GM19395 (cell line): Measurements from ENCODE around the gene LAIR1.
"Not testable (repeated sequence)": the region's sequence is repeated elsewhere in the genome, so short reads cannot be mapped to it uniquely, and the experiment has no call there.

Experiments
- ATAC-seq: cut with Tn5 transposase; IDR thresholded peaks from one replicate; pipeline ENCODE4 v1.9.1; 2021; ENCODE audit warnings: mild to moderate bottlenecking, moderate library complexity; ENCODE audit not compliant: unreplicated experiment

LAIR1 gene

DNA sequence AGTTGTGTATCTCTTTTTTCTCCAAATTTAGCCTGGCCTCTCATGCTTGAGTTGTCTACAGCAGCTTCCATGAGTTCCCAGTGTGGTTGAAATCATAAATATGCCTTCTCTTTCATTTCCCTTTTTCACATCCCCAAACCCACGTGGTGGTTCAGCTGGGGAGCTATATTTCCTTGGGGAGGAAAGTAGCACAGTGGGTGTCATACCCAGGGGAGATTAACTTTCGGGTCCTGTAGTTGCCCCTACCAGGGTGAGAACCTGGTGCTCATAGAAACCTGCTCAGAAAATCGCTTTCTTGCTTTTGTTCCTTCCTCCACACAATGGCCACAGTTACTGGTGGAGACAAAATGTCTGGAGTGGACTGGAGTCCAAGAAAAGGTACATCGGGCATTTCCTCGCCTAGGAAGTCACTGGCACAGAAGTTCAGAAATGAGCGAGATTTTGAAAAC is 18.8 kb downstream of the LAIR1 start:
- ATAC-seq = no peak

DNA sequence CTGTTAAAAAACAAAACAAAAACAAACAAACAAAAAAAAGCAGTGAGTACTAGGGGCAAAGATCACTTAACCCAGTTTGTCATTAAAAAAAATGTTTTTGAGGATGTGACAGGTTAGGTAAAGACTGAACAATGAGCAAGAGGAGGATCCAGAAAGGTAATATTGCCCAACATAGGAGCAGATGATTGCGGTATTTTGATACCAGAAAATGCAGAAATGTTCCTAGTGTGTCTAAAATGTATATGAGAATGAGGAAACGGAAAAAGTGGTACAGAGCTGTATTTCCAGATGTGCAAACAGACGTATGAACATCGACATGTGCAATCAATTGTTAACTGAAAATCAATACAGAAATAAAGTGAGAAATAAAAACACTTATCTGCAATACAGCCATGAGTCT is 20.9 kb downstream of the LAIR1 start:
- ATAC-seq = no peak

DNA sequence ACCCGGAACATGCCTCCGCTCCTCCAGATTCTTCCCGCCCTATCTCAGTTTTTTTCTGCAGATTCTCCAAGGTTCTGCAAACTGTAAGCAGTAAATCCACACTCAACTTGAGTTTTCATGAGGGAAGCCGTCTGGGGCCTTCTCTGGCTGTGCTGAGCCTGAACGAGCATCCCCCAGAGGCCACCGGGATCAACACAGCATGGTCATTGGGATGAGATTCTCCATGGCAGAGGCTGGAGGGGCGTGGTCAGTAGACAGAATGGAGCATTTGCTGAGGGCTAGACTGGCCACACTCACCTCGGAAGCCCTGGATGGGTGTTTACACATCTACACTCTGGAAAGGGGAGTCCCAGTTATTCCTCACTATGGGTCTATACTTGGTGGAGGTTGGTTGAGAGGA is 23.4 kb downstream of the LAIR1 start:
- ATAC-seq = no peak

DNA sequence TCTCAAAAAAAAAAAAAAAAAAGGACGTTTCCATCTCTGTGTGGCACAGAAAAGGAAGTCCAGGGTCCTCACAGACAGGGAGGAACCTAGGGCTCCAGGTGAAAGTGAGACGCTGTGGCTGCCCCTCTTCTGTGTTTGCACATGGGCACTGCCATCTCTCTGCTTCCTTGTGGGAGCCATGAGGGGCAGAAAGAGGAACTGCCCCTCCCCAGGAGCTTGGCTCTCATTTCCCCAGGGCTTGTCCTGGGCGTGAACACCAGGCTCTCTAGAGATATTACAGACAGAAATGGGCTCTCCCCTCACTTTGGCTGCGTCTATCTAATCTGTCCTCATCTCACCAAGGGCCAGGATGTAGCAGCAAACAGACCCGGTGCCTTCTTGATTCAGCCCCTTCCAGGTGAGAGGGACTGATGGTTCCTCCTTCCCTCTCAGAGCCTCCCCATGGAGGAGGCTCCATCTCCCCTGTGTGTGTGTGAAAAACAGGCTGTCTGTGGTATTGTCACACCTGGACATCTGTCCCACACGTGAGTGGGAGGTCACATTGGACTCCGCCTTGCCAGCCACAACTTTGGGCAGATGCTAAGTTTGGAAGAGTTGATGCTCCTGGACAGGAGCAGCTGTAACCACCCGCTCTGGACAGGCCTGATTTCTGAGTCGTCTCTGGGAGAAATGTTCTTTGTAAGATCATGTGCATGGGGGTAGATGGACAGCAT is 24.9 kb downstream of the LAIR1 start:
- ATAC-seq = no peak

DNA sequence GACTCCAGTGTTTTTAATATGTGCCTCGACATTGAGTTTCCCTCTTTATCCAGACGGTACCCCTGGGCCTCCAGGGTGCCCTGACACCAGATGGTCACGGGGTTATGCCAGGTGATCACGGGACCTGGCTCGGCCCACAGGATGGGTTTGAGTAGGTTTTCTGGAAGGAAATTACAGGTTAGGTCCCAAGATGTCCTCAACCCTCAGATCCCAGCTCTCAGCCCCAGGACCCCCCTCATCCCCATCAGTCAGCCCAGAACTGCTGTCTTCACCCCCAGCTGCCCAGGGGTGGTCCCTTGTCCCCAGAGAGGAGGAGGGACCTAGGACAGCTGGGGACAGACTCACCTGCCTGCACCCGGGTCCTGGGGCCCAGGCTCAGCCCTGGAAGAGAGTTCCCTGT is 26.2 kb downstream of the LAIR1 start:
- ATAC-seq = no peak

DNA sequence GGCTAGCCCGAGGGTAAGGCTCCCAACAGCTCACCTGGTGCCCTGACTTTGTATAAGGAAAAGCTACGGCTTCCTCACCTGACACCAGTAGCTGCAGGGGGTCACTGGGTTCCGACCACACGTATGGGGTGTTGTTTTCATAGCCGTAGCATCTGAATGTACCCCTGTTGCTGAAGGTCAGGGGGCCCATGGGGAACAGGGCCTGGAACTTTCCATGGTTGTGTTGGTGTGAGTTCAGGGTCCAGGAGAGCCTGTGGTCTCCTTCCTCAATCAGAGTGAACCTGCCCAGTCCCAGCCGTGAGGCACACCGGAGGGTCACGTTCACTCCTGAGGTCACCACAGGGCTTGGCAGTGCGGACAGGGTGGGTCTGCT is 26.9 kb downstream of the LAIR1 start:
- no peak for ATAC-seq

DNA sequence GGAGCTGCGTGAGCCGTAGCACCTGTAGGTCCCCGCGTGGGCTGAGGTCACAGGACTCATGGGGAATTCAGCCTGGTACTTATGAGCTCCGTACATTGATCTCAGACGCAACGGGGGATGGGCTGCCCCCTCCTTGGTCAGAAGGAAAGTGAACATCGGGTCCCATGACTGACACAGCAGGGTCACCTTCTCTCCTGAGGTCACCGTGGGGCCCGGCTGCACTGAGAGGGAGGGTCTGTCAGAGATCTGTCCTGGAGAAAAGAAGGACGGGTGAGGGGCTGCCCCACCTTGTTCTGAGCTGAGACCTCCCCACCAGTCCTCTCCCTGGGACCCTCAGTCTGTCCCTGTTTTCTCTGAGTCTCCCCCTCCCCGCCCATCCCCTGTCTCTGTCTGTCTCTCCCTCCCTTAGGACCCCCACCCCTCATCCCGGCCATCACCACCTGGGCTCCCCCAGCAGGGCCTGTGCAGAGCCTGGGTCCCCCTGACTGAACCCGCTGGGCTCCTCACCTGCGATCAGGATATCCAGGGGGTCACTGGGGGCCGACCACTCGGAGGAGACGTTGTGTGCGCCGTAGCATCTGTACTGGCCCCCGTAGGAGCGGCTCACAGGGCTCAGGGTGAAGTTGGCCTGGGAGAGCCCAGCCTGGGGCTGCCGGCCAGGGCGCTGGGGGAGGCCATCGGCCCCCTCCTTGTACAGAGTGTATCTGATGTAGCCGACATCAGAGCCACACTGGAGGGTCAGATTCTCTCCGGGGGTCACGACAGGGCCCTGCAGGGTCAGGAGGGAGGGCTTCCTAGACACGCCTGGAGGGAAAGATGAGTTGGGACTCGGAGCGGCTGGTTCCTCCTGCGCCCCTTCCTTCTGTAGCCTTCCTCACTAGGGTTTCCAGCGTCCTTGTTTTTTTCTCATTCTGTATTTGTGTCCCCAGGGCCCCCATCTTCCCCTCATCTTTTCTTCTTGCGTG is 27.6 kb downstream of the LAIR1 start:
- ATAC-seq = no peak

DNA sequence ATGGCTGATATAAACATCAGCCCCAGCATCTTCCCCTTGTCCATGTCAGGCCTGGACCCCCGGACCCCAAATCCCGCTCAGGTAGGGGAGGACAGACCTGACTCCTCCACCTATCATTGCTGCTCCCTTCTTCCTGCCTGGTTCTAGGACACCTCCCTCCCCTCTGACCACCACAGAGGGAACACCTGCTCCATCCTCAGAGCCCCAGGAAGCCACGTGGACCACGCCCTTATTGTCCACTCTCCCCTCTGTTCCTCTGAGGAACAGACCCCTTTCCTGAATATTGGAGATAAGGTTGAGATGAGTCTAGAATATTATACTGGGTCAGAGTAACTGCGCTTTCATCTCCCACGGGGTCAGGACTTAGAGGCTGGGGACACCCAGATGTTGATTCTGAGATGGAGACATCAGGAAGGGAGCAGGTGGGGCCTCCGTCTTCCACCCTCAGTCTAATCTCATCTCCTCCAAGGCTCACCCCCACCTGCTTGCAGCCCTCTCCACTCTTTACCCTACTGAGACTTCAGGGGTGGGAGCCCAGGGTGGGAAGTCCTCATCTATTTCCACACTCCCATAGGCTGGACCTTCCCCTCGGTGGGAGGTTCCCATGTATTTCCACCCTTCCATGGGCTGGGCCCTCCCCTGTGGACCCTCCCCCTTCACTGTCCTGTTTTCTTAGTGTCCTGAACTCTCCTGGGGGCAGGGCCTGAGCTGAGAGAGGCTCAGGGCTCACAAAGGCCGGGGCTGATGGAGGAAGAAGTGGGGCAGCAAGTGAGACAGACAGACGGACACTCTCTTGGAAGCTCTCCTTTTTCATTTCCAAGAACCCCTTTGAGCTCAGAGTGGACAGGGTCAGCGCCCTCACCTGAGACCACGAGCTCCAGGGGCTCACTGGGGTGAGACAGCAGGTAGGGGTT is 28.5 kb downstream of the LAIR1 start:
- no peak for ATAC-seq

DNA sequence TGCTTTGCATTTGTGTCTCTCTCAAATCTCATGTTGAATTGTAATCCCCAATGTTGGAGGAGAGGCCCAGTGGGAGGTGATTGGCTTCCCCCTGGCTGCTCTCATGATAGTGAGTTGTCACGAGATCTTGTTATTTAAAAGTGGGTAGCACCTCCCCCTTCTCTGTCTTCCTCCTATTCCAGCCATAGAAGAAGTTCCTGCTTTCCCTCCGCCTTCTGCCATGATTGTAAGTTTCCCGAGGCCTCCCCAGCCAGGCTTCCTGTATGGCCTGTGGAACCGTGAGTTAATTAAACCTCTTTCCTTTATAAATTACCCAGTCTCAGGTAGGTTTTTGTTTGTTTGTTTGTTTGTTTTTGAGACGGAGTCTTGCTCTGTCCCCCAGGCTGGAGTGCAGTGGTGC is 29.6 kb downstream of the LAIR1 start:
- ATAC-seq = no peak

DNA sequence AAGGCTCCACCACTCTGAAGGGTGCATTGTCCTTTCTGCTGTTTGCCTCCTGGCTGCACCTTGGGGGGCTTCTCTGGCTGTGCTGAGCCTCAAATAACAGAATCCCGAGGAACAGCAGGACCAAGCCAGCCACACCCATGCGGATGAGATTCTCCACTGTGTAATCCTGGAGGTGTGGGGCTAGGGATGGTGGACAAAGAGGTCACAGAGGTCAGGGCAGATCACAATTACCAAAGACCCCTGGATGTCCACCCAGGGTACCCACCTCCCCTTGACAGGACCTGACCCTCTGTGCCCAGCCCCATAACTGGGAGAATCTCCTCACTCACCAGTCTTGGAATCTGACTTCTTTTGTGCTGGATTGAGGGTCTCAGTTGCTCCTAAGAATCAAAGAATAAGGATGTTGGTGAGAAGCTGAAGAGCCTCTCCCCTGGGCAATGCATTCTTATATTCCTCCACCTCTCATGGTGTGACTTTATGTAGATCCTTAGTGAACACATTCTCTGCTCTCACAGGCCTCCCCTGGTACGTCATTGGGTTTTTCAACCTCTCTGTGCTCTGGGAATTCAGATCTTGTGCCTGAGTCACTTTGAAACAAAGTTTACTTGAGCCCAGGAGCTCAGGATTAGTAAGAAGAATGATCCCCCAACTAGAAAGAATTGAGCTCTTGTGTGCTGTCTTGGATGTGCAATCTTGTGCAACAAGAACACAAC is 31.0 kb downstream of the LAIR1 start:
- ATAC-seq = no peak

DNA sequence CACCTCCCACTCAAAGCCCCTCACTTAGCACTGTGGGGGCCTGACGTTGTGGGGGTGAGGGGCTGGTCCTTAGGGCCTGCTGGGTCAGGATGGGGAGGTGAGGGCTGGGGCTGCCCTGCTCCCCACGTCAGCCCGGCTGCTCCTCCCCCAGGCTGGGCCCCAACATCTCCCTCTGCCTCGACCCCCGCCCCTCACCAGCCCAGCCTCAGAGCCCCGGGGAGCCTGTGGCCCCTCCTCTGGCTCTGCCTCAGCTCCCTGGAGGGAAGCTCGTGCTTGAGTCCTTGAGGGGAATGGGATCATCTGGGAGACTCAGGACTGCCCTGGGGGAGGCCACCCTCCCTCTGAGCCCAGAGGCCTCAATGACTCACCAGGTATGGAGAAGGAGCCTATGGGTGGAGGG is 32.6 kb downstream of the LAIR1 start:
- ATAC-seq = no peak

DNA sequence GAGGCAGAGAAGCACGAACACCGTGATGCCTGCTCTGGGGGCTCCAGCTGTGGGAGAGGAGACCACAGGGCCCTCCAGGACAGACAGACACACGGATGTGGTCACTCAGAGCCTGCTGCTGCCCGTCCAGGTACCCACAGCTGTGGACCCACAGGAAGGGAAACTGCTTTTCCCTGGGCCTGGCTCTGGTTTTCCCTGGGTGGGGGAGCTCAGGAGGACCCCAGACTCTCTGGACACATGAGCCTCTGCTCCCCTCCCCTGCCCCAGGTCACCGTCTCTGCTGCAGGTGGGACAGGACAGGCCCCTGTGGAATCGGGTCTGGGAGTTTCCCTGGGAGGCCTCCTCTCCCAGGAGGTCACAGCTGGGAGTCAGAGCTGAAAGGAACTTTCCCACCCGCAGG is 33.1 kb downstream of the LAIR1 start:
- no peak for ATAC-seq

DNA sequence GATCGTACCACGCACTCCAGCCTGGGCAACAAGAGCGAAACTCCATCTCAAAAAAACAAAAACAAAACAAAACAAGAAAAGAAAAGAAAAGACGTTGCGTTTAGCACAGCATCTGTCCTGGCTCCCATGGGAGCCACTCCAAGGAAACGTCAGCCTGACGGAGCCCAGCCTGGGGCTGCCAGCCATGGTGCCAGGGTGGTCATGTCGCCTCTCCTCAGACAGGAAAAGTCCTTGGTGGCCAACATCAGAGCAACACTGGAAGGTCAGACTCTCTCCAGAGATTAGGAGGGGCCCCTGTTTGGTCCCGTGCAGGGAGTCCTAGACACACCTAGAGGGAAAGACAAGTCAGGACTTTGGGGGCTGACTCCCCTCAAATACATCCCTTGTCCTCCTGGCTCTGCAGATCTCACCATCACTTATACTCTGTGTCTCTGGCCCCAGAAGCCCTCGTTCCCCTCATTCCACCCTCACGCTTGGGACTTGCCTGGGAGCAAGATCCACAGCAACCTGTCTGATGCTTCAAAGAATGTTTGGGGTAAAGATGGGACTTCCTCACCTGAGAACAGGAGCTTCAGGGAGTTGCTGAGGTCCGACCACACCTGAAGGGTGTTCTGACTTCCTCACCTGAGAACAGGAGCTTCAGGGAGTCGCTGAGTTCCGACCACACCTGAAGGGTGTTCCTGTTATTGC is 35.1 kb downstream of the LAIR1 start:
- no peak for ATAC-seq

DNA sequence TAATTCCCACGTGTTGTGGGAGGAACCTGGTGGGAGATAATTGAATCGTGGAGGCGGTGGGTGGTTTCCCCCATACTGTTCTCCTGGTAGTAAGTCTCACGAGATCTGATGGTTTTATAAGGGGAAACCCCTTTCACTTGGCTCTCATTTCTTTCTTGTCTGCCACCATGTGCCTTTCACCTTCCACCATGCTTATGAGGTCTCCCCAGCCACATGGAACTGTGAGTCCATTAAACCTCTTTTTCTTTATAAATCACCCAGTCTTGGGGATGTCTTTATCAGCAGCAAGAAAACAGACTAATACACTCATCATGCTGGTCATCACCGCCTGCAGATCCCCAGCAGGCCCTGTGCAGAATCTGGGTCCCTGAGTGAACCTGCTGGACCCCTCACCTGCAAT is 36.0 kb downstream of the LAIR1 start:
- ATAC-seq = not testable (repeated sequence)

DNA sequence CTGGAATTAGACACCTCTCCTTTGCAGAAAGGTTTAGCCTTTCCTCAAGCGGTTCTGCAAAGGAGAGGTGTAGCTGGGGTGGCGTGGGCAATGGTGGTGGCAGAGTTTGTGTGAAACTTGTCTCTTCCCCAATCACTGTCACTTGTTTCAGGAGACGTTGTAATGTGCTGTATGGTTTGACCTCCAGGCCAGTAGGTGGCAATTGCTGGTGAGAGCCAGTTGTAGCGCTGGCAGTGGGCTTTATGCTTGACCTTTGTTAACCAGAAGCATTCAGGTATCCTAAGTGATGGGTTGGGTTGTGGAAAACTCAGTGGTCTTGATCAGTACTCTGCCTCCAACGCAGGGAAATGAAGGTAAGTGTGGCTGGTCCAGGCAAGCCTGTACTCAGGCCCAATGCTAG is 39.1 kb downstream of the LAIR1 start:
- no peak for ATAC-seq

DNA sequence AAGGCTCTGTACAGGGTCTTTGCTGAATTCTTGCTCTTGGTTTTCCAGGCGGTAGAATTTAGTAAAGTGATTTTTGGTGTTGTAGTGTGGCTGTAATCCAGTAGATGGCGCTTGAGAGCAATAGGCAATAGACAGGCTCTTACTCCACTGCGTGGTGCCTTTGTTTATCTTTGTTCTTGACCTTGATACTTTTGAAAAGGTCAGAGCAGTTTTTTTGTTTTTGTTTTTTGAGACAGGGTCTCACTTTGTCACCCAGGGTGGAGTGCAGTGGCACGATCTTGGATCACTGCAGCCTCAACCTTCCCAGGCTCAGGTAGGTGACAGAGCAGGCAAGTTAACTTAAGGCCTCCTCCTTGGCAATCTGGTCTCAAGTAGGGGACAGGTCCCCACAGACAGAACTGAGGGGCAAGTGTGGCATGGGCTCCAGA is 39.5 kb downstream of the LAIR1 start:
- ATAC-seq = no peak

DNA sequence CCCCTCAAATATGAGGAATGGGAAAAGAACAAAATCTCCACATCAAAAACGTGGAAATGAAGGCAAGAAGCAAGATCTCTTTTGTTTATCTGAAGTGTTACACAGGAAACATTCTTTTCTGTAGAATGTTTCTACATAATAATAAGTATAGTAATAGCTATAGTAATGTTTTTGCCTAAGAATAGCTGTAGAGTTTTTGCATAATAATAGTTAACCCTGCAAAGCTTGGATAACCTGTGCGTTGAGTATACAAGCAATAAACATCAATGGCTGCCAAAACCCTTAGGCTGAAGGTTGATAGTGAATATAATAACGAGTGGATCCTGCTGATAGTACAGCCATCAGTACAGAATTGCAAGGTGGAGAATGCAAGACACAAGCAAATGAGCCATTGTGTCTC is 40.7 kb downstream of the LAIR1 start:
- ATAC-seq = no peak

DNA sequence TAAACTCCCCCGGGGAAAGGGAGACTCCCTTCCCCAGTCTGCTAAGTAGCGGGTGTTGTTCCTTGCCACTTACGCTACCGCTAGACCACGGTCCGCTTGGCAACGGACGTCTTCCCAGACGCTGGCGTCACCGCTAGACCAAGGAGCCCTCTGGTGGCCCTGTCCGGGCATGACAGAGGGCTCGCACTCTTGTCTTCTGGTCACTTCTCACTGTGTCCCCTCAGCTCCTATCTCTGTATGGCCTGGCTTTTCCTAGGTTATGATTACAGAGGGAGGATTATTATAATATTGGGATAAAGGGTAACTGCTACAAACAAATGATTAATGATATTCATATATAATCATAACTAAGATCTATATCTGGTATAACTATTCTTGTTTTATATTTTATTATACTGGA is 41.8 kb downstream of the LAIR1 start:
- not testable (repeated sequence) for ATAC-seq

DNA sequence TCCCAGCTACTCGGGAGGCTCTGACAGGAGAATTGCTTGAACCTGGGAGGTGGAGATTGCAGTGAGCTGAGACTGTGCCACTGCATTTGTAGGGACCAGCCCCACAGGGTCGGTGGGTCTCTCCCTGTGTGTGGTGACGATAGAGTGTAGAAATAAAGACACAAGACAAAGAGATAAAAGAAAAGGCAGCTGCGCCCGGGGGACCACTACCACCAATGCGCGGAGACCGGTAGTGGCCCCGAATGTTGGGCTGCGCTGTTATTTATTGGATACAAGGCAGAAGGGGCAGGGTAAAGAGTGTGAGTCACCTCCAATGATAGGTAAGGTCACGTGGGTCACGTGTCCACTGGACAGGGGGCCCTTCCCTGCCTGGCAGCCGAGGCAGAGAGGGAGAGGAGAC is 42.4 kb downstream of the LAIR1 start:
- ATAC-seq = not testable (repeated sequence)
